ENCODE data around the gene CD244.
"Not testable (repeated sequence)": the region's sequence is repeated elsewhere in the genome, so short reads cannot be mapped to it uniquely, and the experiment has no call there.

CD244 gene

GRCh38 chr1:160811147-160811546 is 51.5 kb downstream of the CD244 start:
- no peak for DNase-seq (ENCODE audit: low read depth in 2 of 2)

GRCh38 chr1:160810486-160810885 is 52.2 kb downstream of the CD244 start:
- DNase-seq (ENCODE audit: low read depth in 2 of 2), result no peak

- DNase-seq (ENCODE audit: low read depth in 2 of 2), result no peak
Observed at GRCh38 chr1:160808289-160808688, 54.4 kb downstream of the CD244 start.

- DNase-seq (ENCODE audit: low read depth in 2 of 2), result no peak
Observed at GRCh38 chr1:160807738-160808137, 54.9 kb downstream of the CD244 start.

- no peak for DNase-seq (ENCODE audit: low read depth in 2 of 2)
Observed at GRCh38 chr1:160807247-160807646, 55.4 kb downstream of the CD244 start.

GRCh38 chr1:160806784-160807183 is 55.9 kb downstream of the CD244 start:
- no peak for DNase-seq (ENCODE audit: low read depth in 2 of 2)

- DNase-seq (ENCODE audit: low read depth in 2 of 2), result no peak
Observed at GRCh38 chr1:160806109-160806665, 56.5 kb downstream of the CD244 start.

GRCh38 chr1:160801836-160802580 is 60.7 kb downstream of the CD244 start:
- no peak for DNase-seq (ENCODE audit: low read depth in 2 of 2)

GRCh38 chr1:160800645-160801408 is 61.9 kb downstream of the CD244 start:
- DNase-seq (ENCODE audit: low read depth in 2 of 2), result no peak

GRCh38 chr1:160800142-160800541 is 62.5 kb downstream of the CD244 start:
- no peak for DNase-seq (ENCODE audit: low read depth in 2 of 2)

GRCh38 chr1:160799641-160800040 is 63.0 kb downstream of the CD244 start:
- no peak for DNase-seq (ENCODE audit: low read depth in 2 of 2)

- no peak for DNase-seq (ENCODE audit: low read depth in 2 of 2)
Observed at GRCh38 chr1:160798439-160798838, 64.2 kb downstream of the CD244 start.

- peak; percentile 26 to 34 for DNase-seq (ENCODE audit: low read depth in 2 of 2)
Observed at GRCh38 chr1:160797861-160798273, 64.8 kb downstream of the CD244 start.

GRCh38 chr1:160797271-160797709 is 65.4 kb downstream of the CD244 start:
- no peak for DNase-seq (ENCODE audit: low read depth in 2 of 2)

GRCh38 chr1:160795951-160796383 is 66.7 kb downstream of the CD244 start, which contains the start of gene LY9:
Gene LY9, plus strand, starts transcription at chr1:160796174. Its CDS starts 14 bp downstream, at chr1:160796188.
- DNase-seq (ENCODE audit: low read depth in 2 of 2), result peak; percentile 64 to 76

- DNase-seq (ENCODE audit: low read depth in 2 of 2), result no peak
Observed at GRCh38 chr1:160794376-160794775, 68.3 kb downstream of the CD244 start.

- DNase-seq (ENCODE audit: low read depth in 2 of 2), result no peak
Observed at GRCh38 chr1:160789702-160790611, 72.7 kb downstream of the CD244 start.

- no peak for DNase-seq (ENCODE audit: low read depth in 2 of 2)
Observed at GRCh38 chr1:160789051-160789701, 73.5 kb downstream of the CD244 start.

GRCh38 chr1:160782988-160783765 is 79.5 kb downstream of the CD244 start:
- DNase-seq (ENCODE audit: low read depth in 2 of 2), result not testable (repeated sequence)
